HG02642 (cell line): ENCODE measurements around the gene CGNL1.

Source experiments
- ATAC-seq: cut with Tn5 transposase; IDR thresholded peaks from one replicate; pipeline ENCODE4 v1.9.1; 2021; ENCODE audit warnings: mild to moderate bottlenecking; ENCODE audit not compliant: unreplicated experiment, poor library complexity

Gene CGNL1

GRCh38 chr15:57382215-57382614 lies 5.9 kb downstream of the CGNL1 start:
- ATAC-seq = no peak

DNA sequence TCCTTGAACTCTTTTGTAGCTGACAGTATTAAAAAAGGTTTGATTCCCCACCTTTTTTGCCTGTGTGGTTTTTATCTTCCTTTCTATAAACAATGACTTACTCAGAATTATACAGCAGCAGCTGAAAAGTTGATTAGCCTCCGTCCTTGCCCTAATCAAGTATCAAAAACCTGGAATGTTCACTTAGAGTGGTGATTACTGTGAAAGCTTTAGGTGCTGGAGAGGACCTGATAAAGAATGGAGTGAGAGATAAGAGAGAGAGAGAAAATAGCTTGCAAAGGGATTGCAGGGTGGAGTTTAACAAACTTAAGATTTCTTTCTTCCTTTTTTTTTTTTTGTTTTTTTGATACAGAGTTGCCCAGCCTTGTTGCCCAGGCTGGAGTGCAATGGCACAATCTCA lies 6.7 kb downstream of the CGNL1 start:
- no peak for ATAC-seq

DNA sequence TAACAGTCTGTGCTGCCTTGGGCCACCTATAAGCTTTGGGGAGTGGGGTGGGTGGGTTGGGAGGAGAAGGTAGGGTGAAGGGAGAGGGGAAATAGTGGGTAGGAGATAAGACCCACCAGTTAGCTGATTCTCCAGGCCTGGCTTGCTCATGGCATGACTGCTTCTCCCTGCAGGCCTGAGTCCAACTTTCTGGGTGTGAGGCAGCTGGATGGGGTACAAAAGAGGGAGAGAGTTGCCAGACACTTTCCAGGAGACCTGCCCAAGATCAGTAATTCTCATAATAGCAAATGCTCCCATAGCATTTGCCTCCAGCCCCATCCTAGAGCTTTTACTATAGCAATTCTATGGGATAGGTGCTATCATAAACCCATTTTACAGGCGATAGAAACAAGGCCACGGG lies 7.7 kb downstream of the CGNL1 start:
- no peak for ATAC-seq

- ATAC-seq = no peak
Observed at GRCh38 chr15:57384816-57385215, 8.5 kb downstream of the CGNL1 start.

- ATAC-seq = no peak
Observed at GRCh38 chr15:57385923-57386390, 9.7 kb downstream of the CGNL1 start.

- no peak for ATAC-seq
Observed at GRCh38 chr15:57386976-57387375, 10.7 kb downstream of the CGNL1 start.

DNA sequence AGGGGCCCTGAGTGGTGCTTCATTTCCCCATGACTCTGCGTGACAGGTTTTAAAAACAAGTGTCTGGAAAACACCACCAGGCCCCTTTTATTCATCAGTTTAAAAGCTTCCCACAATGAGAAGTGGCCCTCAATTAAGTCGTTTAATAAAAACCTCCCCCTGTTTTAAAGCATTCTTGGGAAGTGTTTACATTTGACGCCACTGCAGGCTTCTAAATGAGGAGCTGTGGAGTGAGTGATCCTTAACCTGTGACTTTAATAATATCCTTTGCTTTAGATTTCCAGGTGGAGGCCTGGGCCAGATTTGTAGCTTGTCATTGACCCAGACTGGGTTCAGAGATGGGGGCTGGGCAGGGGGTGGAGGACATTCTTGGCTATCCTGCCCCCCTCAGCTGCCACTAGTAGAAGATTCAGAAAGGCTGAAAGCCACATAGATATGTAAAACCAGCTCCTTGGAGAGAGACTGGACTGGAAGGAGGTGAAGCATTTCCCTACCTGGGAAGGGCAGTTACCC lies 11.3 kb downstream of the CGNL1 start:
- ATAC-seq = no peak

GRCh38 chr15:57388464-57388863 lies 12.2 kb downstream of the CGNL1 start:
- no peak for ATAC-seq

- ATAC-seq = no peak
Observed at GRCh38 chr15:57389991-57390390, 13.7 kb downstream of the CGNL1 start.

DNA sequence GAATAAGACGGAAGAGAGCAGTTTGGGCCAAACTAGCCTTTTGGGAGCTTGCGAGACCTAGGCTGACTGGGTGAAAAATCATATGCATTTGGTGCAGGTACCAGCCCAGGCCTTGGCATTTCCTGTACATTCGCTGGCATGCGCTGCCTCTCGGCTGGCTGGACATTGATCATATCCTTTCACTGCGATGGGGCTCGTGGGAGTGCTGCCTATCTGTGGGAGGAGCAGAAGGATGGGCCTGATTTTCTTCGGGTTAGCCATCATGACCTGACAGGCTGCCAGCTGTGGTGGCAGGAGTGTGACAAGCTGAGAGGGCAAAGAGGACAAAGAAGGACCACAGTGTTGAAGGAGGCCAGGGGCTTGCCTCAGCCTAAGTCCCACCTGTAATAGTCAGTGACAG lies 14.3 kb downstream of the CGNL1 start:
- no peak for ATAC-seq

DNA sequence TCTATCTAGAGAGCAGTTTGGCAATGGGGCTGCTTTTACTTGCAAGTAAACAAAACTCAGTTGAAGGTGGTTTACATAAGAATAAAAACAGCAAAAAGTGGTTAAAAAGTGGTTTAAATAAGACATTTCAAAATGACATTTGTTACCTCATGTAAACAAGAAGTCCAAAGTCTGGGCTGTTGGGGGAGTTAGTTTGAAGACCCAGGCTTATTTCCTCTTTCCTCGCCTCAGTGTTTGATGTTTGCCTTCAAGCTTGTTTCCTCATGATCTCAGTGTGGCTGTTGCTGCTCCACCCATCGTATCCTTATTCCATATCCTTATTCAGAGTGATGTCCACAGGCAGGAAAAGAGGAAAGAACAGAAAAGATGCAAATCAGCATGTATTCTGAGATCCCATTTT lies 15.2 kb downstream of the CGNL1 start:
- ATAC-seq = no peak

DNA sequence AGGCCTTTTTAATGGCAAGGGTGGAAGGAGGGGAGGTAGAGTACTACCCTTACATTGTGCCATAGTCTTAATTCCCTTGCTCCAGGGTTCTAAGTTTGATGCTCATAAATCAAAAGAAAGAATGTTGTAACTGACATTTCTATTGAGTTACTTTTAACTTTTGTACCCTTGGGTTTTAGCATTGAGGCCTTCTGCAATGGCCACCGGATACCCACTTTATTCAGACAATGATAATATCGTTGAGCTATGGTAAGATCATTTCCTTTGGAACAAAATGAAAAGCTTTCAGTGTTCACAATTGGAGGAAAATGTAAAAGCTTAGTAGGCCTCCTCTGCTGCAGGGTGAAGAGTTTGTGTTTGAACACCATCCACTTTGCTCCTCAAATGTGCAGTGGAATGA lies 16.8 kb downstream of the CGNL1 start:
- ATAC-seq = no peak

DNA sequence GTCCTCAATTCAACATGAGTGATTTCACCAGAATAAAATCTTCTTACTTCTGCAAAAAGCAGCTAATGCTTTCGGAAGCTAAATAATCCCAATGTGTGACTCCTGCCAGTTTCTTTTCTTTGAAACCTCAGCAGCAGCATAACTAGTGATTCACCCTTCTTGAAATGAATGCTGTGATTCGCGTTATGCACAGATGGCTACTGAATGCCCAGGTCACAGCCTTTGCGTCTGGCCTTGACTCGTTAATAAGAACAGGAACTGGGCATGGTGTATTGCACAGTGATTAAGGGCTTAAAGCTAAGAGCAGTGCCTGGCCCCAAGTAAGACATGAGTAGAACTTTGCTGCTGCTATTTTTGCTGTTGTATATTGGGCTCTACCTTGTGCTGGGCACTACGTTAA lies 19.0 kb downstream of the CGNL1 start:
- no peak for ATAC-seq

GRCh38 chr15:57398336-57398735 lies 22.0 kb downstream of the CGNL1 start:
- no peak for ATAC-seq

- no peak for ATAC-seq
Observed at GRCh38 chr15:57401546-57401945, 25.2 kb downstream of the CGNL1 start.

- no peak for ATAC-seq
Observed at GRCh38 chr15:57403017-57403416, 26.7 kb downstream of the CGNL1 start.

- ATAC-seq = no peak
Observed at GRCh38 chr15:57403566-57404325, 27.4 kb downstream of the CGNL1 start.

DNA sequence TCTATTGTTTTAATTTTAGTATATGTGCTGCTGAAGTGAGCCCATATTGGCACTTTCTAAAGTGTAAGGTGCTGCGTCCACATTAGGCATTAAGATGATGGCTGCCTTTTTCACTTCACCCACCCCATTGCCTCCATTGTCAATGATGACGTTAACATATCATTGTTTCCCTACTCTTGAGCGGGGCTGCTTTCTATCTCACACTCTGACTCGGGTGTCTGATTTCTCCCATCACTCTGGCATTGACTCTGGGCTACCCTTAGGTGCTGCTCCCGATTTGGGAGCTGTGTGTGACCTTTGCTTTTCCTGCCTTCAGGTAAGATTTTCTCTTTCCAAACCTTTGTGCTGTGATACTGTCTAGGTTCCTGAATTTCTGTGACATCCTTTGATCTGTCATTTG lies 28.8 kb downstream of the CGNL1 start:
- no peak for ATAC-seq

DNA sequence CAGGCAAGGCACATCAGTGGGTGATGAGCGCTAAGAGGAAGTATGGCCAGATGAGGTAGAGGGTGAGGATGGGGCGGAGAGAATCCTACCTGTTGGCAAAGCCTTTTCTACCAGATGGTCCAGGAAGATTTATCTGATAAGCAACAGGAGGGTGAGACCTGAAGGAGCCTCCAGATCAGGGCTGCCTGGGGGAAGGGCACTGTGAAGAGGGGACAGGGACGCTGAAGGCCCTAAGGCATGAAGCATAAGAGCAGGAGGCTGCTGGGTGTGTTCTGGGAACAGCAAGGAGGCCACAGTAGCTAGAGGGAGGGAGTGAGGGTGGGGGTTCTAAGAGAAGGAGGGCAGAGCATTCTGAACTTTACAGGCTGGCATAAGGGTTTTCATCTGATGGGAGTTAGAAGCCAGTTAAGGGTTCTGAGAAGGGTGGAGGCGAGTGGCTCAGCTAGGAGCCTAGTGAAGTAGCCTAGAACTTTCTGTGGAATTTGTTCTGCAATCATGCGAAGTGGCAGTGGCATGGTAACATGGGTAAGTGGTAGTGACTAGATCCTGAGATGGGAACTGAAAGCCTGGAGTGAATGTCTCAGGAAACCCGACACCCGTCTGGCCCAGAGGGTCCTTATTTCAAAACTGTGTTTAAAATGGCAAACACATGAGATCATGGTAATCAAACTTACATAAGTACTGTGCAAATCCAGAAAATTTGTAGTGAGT lies 29.9 kb downstream of the CGNL1 start:
- ATAC-seq = no peak

DNA sequence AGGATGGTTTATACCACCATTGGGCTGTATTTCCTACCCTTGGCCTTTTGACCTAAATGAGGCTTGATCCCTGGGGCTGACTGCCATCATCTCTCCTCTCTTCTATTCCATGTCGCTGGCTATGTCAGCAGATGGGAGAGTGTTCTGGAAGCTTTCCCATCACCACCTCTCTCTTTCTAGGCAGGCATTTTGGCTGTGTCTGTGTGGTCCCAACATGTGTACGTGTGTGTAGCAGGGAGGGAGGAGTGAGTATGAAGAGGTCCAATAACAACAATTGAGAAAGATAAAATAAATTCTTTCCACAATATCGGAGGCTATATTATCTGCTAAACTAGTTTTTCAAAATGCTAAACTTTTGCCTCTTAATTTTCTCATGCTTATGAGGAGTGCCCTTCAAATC lies 34.1 kb downstream of the CGNL1 start:
- ATAC-seq = no peak

- ATAC-seq = no peak
Observed at GRCh38 chr15:57411945-57412768, 35.9 kb downstream of the CGNL1 start.
